Ishikawa (cell line): ENCODE results near the gene OTX1.
A peak's percentile ranks its signal among the peaks of the same experiment; 100 is the strongest.

Experiments used
- CEBPB ChIP-seq: IDR thresholded peaks from 2 replicates; pipeline ENCODE4 v1.6.1; 2012
- CREB1 ChIP-seq: IDR thresholded peaks from 2 replicates; pipeline ENCODE4 v1.6.1; 2012; ENCODE audit warnings: low read depth
- EGR1 ChIP-seq: IDR thresholded peaks from 2 replicates; pipeline ENCODE4 v1.6.1; 2012
- EP300 ChIP-seq: IDR thresholded peaks from 2 replicates; pipeline ENCODE4 v1.6.1; 2012; ENCODE audit warnings: borderline replicate concordance
- FOXM1 ChIP-seq: IDR thresholded peaks from 2 replicates; pipeline ENCODE4 v1.6.1; 2012; ENCODE audit warnings: low read depth, borderline replicate concordance
- NFIC ChIP-seq: IDR thresholded peaks from 2 replicates; pipeline ENCODE4 v1.6.1; 2012
- RAD21 ChIP-seq: IDR thresholded peaks from 2 replicates; pipeline ENCODE4 v1.6.1; 2012; ENCODE audit warnings: low read depth
- TAF1 ChIP-seq: IDR thresholded peaks from 2 replicates; pipeline ENCODE4 v1.6.1; 2012; ENCODE audit warnings: low read depth, mild to moderate bottlenecking
- TCF12 ChIP-seq: IDR thresholded peaks from 2 replicates; pipeline ENCODE4 v1.6.1; 2012; ENCODE audit warnings: low read depth
- TEAD4 ChIP-seq: IDR thresholded peaks from 2 replicates; pipeline ENCODE4 v1.6.1; 2012
- USF1 ChIP-seq: IDR thresholded peaks from 2 replicates; pipeline ENCODE4 v1.6.1; 2012
- YY1 ChIP-seq: IDR thresholded peaks from 2 replicates; pipeline ENCODE4 v1.6.1; 2012; ENCODE audit warnings: low read depth
- ZBTB7A ChIP-seq: IDR thresholded peaks from 2 replicates; pipeline ENCODE4 v1.6.1; 2012; ENCODE audit warnings: low read depth
- TF ChIP-seq, protein P1 (sequence below): IDR thresholded peaks from 2 replicates; pipeline ENCODE4 v1.6.1; 2012; ENCODE audit warnings: low read depth, mild to moderate bottlenecking
- TF ChIP-seq, protein P2 (sequence below): IDR thresholded peaks from 2 replicates; pipeline ENCODE4 v1.6.1; 2012

The OTX1 gene

GRCh38 chr2:63050334-63051041 is at the start of gene OTX1:
OTX1 (plus strand) TSS chr2:63050830; CDS start chr2:63052991, 2,161 bp downstream.
- TF ChIP-seq NFIC (no peak), EGR1 (no peak), USF1 (0 out of 2 replicates have a peak, but pooled peaks have one; percentile 2), CEBPB (no peak), CREB1 (peak; percentile 66), ZBTB7A (no peak), EP300 (no peak), YY1 (no peak), RAD21 (no peak), FOXM1 (no peak), TAF1 (peak; percentile 59; the same call in 1 of the 2 replicates), TEAD4 (no peak), TCF12 (no peak; the same call in 1 of the 2 replicates)
- TF ChIP-seq, protein P1, sequence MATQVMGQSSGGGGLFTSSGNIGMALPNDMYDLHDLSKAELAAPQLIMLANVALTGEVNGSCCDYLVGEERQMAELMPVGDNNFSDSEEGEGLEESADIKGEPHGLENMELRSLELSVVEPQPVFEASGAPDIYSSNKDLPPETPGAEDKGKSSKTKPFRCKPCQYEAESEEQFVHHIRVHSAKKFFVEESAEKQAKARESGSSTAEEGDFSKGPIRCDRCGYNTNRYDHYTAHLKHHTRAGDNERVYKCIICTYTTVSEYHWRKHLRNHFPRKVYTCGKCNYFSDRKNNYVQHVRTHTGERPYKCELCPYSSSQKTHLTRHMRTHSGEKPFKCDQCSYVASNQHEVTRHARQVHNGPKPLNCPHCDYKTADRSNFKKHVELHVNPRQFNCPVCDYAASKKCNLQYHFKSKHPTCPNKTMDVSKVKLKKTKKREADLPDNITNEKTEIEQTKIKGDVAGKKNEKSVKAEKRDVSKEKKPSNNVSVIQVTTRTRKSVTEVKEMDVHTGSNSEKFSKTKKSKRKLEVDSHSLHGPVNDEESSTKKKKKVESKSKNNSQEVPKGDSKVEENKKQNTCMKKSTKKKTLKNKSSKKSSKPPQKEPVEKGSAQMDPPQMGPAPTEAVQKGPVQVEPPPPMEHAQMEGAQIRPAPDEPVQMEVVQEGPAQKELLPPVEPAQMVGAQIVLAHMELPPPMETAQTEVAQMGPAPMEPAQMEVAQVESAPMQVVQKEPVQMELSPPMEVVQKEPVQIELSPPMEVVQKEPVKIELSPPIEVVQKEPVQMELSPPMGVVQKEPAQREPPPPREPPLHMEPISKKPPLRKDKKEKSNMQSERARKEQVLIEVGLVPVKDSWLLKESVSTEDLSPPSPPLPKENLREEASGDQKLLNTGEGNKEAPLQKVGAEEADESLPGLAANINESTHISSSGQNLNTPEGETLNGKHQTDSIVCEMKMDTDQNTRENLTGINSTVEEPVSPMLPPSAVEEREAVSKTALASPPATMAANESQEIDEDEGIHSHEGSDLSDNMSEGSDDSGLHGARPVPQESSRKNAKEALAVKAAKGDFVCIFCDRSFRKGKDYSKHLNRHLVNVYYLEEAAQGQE = no peak
- TF ChIP-seq, protein P2, sequence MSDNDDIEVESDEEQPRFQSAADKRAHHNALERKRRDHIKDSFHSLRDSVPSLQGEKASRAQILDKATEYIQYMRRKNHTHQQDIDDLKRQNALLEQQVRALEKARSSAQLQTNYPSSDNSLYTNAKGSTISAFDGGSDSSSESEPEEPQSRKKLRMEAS = peak; percentile 12

DNA sequence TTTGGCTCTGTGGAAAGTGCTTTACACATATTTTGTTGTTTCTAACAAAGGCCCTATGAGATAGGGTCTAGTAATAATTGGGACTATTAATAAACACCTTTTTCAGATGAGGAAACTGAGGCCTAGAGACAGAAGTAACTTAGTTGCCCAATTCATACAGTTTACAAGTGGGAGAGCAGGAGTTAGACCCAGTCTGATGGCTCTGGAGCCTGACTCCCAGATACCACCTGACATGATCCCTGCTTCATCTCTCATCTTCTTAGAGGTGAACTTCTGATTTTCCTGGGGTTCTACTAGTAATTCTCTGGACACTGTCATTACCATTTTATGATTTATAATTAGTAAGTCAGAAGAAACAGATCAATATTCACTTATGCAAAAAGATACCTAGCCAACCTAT is 49.1 kb upstream of the OTX1 start:
- no peak for TF ChIP-seq FOXM1
- TF ChIP-seq TEAD4 = no peak
- TF ChIP-seq ZBTB7A = no peak

- TF ChIP-seq TEAD4 = no peak
- no peak for TF ChIP-seq ZBTB7A
Measured at GRCh38 chr2:63003351-63003750, 47.3 kb upstream of the OTX1 start.

GRCh38 chr2:63007813-63008458 is 42.7 kb upstream of the OTX1 start:
- TF ChIP-seq YY1 = no peak

DNA sequence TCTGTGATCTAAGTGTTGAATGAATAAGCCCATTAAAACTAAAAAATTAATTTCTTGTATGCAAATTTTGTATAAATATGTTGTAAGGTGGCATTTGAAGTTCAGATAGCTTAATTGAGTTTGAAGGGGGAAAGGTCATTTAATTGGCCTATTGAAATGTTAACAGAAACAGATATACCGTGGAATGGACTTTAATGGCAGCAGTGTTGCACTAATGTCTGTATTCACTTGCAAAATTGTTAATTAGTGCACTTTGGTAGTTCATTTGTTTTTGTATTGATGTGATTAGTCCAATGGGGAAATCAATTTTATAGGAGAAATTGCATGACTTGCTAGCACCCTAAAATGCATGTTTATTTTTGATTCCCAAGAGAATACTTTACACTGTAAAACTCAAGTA is 41.8 kb upstream of the OTX1 start:
- TF ChIP-seq EP300 (no peak), EGR1 (no peak), TAF1 (no peak), ZBTB7A (no peak), TEAD4 (no peak), NFIC (no peak), TCF12 (no peak), YY1 (no peak), CREB1 (no peak), CEBPB (no peak), FOXM1 (no peak), USF1 (no peak), RAD21 (no peak)
- TF ChIP-seq, protein P2 = no peak
- TF ChIP-seq, protein P1 = no peak

DNA sequence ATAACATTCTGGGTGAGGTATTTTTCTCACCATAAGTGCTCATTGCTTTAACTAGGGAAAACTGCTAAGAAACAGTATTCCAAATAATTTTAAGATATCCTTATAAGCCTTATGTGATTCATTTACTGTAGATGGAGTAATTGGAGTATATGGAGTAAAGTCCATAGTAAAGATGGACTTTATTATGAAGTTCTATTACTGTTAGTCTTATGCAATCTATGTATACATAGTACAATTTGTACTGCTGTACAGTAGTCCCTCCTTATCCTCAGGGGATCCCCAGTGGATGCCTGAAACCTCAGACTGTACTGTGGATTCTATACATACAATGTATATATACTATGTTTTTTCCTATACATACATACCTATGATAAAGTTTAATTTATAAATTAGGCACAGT is 41.1 kb upstream of the OTX1 start:
- no peak for TF ChIP-seq CREB1
- TF ChIP-seq YY1 = no peak
- TF ChIP-seq NFIC = no peak
- no peak for TF ChIP-seq EGR1
- TF ChIP-seq EP300 = no peak
- no peak for TF ChIP-seq TEAD4
- no peak for TF ChIP-seq TAF1
- TF ChIP-seq ZBTB7A = no peak

- TF ChIP-seq EP300 (no peak), CREB1 (no peak), YY1 (no peak), RAD21 (no peak)
- TF ChIP-seq, protein P1 = no peak
Measured at GRCh38 chr2:63012541-63012940, 38.1 kb upstream of the OTX1 start.
